HG02943 (cell line): Measurements from ENCODE around the gene RIN3.
A peak's percentile ranks its signal among the peaks of the same experiment; 100 is the strongest.
"Not testable (repeated sequence)": the region's sequence is repeated elsewhere in the genome, so short reads cannot be mapped to it uniquely, and the experiment has no call there.

Source experiments
- ATAC-seq: cut with Tn5 transposase; IDR thresholded peaks from one replicate; pipeline ENCODE4 v1.9.1; 2021; ENCODE audit warnings: mild to moderate bottlenecking, low read depth, moderate library complexity; ENCODE audit not compliant: unreplicated experiment

RIN3 gene

DNA sequence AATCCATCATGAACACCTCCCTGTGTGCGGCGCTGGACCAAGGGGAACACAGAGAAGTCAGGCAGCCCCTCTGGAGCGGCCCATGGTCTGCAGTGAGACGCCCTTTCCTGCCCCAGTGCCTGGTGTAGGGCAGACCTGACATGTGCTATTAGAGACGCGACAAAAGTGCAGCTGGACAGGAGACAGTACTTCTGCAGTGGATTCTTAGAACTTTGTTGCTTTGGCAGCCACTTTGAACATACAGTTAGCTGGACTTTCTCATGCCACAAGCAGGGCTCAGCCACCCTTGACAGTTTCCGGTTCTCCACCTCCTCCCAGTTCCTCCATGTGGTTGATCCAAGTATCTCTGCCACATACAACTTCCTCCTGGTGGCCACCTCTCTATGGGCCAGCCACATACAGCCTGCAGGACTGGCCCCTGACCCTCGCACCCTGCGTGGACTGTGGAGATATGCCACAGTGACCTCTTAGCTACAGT, 188.9 kb downstream of the RIN3 start:
- no peak for ATAC-seq

DNA sequence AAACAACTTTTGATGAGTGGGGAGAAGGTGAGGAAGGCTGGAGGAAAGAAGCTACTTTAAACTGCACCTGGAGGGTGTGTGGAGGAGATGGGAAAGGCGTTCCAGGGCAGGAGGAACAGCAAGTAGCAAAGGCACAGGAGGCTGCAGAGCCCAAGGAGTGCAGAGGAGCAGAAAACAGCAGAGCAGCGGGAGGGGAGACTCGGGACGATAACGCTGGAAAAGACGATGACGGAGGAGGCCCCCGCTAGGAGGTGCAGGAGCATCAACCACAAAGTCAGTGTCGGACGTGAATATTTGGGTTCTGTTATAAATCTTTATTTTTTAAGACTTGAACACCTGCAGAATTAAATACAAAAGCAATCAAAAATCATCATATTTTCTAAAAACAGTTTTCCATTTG, 189.9 kb downstream of the RIN3 start:
- no peak for ATAC-seq

DNA sequence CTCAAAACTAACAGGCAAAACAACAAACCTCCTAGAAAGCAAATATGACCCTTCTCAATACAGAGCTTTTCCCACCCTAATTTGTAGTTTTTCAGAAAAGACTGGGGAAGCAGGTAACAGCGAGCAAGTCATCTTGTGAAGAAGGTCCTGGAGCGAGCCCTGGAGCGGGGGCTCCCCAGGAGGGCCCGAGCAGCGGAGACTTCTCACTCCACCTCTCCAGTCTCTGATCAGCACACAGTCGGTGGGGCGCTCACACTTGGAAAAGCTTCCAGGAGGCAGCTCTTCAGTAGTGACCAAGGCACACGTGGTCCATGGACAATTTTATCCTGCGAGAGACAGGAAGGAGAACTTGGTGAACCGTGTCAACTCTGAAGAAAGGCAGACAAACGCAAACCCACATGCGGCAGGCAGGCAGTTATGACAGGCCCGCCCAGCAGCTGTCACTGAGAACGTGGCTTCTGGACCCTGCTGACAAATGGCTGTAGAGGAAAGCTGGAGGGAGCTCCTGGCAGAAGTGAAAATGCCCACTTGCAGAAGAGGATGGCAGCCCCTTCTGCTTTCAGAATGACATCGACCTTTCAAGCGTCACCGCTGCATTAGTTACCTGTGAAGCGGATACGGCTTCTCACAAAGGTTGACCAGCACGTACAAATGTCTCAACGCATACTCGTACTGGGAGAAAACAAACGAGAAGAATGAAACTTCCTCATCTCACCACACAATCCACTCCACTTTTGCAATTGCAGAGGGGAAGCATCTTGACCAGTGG, 190.6 kb downstream of the RIN3 start:
- peak; percentile 97 for ATAC-seq

DNA sequence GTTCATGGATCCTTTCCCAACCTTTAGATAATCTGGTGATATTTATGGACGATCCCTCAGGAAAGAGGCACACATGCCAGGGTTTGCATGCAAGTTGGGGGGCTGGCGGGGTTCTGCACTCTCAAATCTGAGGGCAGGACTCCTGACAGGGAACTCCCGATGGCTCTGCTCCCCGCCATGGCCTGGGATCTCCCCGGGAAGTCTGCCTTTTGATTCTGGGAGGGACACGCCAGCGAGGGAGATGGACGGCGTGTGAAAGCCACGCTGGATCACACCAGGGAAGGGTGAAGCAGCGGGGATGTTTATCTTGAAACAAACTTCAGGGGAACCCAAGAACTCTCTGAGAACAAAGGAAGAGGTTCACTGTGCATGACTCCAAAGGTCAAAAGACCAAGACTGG, 191.2 kb downstream of the RIN3 start:
- no peak for ATAC-seq

DNA sequence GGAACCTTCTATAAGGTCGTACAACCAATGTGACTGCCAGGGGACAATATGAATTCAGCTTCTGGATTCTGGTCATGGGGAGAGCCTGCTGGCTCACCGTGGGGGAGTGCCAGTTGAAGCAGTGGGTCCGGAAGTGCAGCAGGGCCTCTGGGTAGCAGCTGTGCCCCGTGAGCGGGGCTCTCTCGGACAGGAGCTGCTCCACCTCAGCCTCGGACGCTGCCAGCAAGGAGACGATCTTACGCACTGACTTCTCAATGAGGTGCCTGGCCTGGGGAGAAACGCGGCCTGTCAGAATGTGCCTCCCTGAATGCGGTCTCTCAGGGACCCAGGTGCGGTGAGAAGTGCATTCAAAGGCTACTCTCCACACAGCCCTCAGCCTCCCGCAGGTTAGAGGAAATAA, 192.8 kb downstream of the RIN3 start:
- ATAC-seq: no peak

DNA sequence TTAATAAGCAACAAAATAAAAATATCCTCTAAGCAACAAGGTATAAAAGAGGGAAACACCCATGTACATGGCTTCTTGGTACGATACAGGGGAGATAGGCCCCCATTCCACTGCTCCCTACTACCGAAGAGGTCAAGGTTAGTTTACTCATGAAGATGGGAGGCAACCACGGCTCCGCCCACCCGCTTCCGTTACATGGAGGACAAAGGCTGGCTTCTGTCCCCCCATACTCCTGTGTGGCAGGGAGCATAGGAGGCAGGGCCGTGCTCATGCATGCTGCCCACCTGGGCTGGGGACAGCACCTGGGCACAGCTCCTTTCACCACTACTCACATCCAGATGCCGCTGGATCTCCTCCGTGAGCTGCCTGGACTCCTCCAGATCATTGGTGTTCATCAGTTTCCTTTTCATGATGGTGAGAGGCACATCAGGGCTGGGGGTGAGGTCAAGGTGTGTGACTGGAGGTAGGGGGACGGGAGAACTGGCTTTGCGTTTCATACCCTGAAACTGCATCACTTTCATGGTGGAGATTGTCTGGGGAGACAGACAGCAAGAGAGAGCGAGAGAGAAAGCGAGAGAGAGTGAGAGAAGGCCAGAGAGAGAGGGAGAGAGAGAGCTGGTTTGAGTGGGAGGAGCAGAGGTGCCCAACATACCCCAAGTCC, 195.9 kb downstream of the RIN3 start:
- no peak for ATAC-seq

DNA sequence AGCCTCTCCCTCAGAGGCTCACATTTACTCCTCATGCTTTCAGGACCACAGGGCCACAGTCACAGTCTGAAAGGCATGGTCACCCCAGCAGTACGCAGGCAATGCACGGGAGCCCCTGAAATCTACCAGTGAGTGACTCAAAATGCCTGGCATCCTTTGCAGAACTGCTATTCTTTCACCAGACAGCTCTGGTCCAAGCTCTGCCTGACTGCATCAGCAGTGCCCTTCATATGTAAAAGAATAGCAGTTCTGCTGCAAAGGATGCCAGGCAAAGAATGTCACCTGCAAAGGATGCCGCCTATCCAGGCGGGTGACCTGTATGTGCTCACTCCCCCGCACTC, 196.4 kb downstream of the RIN3 start:
- no peak for ATAC-seq

DNA sequence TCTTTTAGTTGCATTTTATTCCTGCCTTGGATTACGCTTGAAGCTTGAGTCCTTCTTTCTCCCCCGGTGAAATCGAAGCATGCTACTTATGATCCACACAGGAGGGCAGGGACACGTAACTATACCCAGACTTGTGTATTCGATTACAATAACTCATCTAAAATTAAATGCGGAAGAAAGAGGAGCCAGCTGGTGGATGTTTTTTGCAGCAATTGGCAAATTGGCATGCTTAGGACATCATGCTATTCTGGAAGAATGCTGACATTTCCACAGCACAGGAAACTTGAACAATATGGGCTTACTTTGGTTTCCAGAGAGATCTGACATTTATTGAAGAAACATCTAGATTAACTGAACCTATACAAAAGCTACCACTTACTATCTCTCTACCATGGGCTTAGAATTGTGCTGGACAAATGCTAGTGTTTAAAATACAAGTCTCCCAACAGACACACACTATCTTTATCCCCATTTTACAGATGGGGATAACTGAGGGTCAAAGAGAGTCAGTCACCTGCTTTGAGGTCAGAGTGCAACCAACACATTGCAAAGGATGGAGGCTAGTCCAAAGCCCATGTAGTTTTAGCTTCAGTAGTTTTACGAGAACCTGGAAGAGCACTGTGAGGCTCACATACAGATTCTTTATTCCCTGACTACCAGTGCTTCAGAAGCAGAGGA, 198.5 kb downstream of the RIN3 start:
- ATAC-seq: no peak

DNA sequence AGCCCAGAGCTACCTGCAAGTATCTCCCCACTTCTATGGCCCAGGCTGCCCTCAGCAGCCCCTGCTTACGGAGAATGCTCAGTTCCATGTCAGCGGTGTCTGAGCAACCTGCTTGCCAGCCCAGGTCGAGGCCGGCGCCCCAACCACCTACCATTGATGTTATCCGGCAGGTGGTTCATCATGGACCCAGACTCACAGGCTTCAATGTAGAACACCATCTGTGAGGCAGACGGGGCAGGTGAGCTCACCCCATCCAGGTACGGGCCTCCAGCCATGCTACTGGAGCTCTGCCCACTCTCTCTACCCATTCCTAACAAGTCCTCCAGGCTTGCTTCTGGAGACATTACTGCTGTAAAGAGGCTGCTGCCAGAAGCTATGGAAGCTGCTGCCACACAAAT, 199.1 kb downstream of the RIN3 start:
- ATAC-seq: no peak

DNA sequence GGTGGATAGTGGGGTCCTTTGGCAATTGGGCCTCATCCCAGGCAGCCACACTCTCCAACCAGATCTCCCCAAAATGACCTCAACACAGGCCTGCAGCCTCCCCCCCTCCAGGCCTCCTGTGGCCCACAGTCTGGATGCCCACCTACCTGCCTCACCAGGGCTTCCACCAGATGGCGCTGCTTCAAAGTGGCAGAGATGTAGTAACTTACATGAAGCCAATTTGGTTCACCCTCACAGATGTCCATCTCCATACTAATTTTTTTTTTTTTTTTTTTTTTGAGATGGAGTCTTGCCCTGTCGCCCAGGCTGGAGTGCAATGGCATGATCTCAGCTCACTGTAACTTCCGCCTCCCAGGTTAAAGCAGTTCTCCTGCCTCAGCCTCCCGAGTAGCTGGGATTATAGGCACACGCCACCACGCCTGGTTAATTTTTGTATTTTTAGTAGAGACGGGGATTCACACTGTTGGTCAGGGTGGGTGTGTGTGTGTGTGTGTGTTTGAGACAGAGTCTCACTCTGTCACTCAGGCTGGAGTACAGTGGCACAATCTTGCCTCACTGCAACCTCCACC, 201.2 kb downstream of the RIN3 start:
- ATAC-seq: not testable (repeated sequence)

DNA sequence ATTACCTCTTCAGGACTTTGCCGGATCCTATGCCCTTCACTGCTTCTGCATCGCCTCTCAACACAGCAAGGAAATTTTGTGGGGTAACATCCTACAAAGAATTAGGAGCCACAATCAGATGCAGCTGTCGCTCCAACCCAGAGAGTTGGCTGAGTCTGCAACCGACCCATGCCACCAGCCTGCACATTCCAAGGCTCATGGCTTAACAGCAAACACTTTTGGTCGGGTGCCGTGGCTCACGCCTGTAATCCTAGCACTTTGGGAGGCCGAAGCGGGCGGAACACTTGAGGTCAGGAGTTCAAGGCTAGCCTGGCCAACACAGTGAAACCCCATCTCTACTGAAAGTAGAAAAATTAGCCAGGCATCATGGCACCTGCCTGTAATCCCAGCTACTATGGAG, 202.6 kb downstream of the RIN3 start:
- ATAC-seq: no peak

DNA sequence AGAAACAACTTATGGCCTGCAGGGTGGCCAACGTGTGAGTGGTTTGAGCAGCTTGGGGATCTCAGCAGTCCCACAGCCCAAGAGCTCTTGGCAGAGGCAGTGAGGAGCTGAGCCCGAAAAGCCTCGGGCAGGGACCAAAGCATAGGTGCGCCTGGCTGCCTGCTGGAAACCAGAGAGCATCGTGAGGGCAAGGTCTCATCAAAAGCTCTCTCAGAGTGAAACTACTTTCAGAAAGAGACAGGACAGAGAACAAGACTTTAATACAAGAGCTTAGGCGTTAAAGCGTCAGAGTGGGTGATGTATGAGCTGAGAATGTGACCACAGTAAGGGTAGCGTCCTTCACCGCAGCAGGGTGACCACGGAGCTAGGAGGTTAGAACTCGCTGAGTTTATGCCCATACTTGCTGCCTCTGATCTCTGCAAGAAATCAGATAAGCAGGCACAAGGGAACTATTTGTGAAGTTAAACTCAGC, 204.0 kb downstream of the RIN3 start:
- no peak for ATAC-seq

DNA sequence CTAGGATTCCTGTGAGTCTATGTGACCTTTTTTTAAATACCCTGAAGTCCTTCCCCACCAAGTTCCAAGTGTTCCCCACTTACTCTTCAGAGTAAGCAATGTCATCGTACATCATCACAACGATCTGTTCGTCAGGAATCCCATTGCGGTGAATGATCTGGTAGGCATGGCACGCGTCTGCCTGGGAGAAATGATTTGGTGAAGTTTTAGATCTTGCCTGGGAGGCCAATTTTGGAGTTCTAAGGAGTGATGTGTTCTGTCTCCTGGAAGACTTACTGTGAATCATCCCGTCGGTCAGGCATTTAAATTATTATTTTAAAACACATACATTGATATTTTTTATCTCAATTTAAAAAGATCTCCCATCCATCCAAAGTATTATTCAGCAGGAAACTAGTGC, 205.1 kb downstream of the RIN3 start:
- ATAC-seq: no peak

DNA sequence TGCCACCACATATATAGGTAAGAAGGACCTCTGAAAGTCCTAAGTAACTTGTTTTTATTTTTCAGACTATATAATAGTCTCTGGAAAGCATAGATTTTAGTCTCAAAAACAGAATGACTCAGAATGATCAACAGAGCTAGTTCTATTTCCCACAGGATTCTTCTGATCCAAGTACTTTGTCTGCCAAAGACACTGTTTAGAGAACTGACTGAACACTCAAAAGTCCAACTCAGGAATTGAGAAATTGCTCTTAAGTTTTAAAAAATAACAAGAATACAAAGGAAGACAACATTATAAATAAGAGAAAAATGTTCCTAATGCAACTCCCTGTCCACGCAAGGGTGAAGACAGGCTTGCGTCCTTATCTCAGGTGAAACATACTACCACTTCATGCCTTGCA, 205.8 kb downstream of the RIN3 start:
- ATAC-seq: no peak

DNA sequence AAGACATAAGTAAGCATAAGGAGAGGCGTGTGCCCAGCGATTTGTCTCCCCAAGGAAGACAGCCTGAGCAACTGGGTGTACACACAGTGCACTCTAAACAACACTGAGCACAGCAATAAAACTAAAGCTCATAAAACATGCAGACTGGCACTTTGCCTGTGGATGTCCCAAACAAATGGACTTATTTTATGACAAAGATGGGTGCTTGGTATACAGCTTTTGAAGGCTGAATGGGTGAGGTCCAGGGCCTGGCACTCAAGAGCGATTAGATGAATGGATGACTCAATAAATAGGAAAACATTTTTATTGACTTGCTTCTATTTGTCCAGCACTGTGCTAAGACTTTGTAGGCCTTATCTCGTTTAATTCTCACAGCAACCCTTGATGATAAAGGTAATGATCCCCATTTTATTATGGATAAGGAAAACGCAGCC, 206.3 kb downstream of the RIN3 start:
- no peak for ATAC-seq

DNA sequence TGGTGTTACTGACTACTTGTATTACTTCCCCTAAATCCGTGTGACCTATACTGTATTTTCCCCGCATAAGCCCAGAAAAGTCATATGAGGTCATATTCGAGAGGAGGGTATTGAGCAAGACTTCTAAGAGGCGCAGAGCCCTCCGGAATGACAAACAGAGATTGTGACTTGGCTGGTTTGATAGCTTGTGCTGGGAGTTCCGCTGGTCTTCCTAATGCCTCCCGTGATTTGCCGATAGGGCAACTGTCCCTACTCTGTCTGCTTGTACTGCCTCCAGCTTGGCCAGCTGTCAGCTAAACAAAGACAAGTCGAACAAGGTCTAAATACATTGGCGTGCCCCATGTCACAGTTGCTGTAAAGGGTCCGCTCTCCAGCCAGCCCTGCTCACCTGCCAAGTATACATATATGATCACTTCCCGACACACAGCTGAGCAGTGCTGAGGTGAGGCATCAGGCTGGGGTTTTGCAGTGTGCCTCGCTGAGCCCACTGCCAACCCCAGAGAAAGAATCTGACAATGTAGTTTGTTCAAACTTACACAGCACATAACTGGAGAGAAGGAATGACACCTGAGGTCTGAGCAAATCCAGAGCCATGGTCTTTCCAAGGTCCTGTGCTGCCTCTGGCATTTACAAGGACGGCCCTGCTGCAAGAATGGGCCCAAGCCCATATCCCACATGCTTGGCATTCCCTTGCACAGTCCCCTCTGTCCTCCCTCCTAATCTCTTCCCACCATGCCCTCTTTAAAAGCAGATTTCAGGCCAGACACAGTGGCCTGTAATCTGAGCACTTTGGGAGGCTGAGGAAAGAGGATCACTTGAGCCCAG, 211.1 kb downstream of the RIN3 start:
- no peak for ATAC-seq

DNA sequence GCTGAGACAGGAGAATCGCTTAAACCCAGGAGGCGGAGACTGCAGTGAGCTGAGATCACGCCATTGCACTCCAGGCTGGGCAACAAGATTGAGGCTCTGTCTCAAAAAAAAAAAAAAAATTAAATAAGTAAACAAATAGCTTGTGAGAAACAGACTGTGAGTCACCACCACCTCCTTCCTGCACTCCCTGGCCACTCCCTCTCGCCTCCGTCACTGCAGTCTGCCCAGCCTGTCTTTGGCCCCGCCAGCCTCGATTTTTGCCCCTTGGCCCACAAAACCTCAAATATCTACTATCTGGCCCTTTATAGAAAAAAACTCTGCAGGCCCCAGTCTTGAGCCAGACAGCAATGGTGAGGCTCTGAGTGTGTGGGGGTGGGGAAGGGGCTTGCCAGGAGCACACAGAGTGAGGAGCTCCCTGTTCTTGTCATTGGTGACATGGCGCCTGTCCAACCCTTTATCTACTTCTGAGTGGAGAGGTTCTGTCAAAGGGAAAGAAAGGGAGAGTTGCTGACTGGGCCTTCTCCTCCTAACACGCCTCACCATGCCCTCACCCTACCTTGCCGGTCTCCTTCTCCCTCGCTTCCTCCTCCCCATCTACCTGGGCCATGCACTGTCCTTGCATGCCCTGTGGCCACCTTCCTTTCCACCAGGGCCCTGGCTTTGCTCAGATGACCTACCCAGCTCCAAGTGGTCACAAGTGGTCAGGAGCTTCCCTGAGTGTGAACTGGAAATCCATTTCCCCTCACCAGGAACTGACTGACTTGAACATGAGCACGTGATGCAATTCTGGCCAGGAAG, 212.8 kb downstream of the RIN3 start:
- ATAC-seq: no peak

DNA sequence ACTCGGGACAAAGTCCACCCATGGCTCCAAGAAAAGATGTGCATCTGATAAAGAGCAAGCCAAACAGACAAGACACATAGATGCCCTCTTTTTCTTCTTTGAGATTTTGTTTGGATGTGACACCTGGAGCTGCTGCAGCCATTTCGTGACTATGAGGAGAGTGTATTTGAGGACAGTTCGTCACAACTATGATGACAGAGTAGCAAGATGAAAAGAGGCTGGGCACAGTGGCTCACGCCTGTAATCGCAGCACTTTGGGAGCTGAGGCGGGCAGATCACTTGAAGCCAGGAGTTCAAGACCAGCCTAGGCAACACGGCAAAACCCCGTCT, 213.3 kb downstream of the RIN3 start:
- no peak for ATAC-seq

DNA sequence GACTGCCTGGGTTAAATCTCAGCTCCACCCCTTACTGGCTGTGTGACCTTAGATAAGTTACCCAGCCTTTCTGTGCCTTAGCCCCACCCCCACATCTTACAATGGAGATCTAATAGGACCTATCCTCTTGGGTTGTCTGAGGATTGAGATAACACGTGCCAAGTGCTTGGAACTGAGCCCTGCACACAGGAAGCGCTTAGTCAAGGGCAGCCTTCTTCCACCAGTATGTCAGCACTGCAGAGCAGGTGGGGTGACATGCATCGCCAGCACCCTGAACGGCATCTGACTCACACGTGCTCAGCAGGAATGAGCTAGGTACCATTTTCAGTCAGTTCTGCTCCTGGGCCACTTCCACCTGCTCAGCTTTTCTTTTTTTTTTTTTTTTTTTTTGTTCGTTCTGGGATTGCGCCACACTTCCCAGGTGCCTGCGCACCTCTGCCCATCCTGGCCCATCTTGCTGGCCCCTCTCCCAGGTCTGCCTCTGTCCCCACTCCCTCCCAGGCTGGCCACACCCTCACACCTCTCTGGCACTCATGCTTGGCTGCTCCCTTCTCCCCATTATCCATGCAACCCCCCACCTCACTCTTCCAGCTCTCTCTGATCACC, 215.3 kb downstream of the RIN3 start:
- ATAC-seq: no peak
